GM12865 (cell line): ENCODE results near the gene CPEB4.

Experiments used
- DNase-seq: peaks from one replicate; pipeline ENCODE4 v3.0.0; 2010; ENCODE audit warnings: low read depth
- H3K4me3 ChIP-seq: 2 replicates; pipeline ENCODE4 v1.5.1; 2011; ENCODE audit warnings: mild to moderate bottlenecking, low read depth, low read length, control low read depth
- TF ChIP-seq, protein P1 (sequence below): IDR thresholded peaks from 2 replicates; pipeline ENCODE4 v1.5.1; 2011; ENCODE audit warnings: low read length, control low read depth, low read depth, inconsistent platforms; ENCODE audit not compliant: insufficient read depth; ENCODE audit errors: missing control alignments

CPEB4 gene

DNA sequence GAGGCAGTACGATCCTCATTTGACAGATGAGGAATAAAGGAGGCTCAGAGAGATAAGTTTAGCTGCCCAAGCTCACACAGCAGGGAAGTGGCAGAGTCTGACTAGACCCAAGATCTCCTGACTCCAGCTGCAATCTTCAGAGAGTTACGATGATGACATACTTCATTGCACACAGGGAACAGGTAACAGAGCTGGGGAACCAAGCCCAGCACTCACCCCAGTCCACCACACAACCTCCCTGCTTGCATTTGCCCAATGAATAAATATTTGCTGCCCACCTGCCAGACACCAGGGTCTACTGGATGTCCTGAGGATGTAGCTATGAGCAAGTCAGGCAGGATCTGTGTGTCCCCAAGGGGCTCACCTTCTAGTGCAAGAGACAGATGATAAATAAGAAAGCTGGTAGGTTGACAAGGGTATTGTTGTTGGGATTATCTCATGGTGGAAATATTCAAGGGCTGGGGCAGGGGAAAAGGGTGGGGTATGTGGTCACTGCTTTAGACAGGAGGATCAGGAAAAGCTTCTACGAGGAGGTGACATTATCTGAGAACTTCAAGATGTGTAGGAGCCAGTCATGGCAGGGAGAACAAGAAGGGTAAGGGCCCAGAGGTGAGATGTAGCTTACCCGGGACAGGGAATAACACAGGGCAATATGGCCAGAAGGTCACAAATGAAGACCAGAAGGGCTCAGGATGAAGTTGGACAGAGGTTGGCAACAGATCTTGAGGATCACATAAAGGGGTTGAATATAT, 28.6 kb upstream of the CPEB4 start:
- TF ChIP-seq, protein P1, sequence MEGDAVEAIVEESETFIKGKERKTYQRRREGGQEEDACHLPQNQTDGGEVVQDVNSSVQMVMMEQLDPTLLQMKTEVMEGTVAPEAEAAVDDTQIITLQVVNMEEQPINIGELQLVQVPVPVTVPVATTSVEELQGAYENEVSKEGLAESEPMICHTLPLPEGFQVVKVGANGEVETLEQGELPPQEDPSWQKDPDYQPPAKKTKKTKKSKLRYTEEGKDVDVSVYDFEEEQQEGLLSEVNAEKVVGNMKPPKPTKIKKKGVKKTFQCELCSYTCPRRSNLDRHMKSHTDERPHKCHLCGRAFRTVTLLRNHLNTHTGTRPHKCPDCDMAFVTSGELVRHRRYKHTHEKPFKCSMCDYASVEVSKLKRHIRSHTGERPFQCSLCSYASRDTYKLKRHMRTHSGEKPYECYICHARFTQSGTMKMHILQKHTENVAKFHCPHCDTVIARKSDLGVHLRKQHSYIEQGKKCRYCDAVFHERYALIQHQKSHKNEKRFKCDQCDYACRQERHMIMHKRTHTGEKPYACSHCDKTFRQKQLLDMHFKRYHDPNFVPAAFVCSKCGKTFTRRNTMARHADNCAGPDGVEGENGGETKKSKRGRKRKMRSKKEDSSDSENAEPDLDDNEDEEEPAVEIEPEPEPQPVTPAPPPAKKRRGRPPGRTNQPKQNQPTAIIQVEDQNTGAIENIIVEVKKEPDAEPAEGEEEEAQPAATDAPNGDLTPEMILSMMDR = no peak
- DNase-seq = no peak
- H3K4me3 ChIP-seq = no peak overlapping the region

DNA sequence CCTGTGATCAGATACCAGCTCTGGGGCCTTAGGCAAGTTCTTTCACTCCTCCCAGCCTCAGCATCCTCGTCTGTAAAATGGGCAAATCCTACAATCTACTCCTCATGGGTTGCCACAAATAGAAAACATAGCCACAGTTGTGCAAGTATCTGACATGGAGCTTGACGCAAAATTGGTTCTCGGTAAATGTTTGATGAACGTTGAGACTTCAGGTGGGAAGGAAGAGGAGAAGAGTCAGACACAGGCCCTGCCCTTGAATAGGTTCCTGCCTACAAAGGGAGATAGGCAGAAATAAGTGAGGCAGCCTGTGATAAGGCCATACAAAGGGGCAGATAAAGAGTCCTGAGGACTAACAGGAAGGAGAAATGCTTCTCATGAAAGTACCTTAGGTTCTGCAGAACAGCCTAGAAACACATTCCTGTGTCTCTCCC, 26.1 kb upstream of the CPEB4 start:
- DNase-seq = no peak
- no peak overlapping the region for H3K4me3 ChIP-seq
- TF ChIP-seq, protein P1 = no peak

DNA sequence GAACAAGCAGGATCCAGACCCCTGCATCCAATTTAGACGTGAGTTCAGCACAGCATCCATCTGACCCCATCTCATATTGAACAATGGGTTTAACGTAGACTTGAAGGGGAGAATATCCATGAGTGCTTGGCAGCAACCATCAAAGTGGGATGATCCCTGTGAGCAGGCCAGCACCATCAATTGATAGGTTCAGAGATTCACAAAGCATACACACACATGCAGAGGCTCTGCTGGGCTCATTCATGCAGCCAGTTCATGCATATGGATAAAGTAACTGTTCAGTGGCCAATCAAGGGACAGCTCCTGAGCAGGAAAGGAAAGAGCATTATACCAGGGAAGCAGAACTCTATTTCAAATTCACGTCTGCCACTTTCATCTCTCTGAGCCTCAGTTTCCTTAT, 24.8 kb upstream of the CPEB4 start:
- no peak for DNase-seq

DNA sequence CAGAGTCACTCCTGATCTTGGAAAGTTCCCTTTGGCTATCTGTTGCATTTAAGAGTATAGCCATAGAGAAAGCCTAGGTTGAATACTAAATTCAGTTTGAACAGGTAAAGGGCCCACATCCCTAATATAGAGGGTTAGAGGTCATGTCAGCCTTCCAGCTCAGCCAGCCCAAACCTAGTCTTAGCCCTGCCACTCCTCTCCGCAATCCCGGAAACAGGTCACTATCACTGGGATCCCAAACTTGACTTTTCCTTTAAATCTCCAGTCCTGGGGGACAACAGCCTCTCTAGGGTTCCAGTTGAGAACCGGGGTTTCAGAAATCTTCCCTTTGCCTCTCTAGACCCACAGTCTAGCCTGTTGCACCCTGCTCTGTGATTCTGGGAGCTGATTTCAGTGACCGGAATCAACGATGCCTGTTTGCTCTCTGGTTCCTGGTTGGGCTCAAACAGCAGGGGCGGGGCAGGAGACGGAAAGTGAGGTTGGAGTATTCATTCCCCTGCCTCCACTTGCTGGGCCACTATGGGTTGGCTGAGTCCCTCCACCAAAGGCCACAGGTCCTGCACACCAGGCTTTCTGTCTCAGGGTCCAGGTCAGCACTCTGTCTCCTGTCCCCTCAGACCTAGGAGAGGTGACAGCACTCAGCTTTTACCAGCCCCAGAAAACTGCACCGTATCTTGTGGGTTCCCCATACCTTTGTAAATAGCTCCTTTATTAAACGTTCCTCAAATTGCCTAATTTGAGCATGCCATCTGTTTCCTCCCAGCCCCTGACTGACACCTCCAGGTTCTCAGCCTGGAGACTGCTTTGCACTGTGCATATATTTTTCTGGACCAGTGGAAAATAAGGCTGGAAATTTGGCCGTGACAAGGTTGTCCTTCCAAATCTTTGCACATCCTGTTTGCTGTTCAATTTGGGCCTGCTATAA, 23.8 kb upstream of the CPEB4 start:
- TF ChIP-seq, protein P1 = no peak
- no peak for DNase-seq
- no peak overlapping the region for H3K4me3 ChIP-seq

More for the DNA sequence above, 24.8 kb upstream of the CPEB4 start:
- TF ChIP-seq, protein P1 = no peak
- H3K4me3 ChIP-seq = no peak overlapping the region

DNA sequence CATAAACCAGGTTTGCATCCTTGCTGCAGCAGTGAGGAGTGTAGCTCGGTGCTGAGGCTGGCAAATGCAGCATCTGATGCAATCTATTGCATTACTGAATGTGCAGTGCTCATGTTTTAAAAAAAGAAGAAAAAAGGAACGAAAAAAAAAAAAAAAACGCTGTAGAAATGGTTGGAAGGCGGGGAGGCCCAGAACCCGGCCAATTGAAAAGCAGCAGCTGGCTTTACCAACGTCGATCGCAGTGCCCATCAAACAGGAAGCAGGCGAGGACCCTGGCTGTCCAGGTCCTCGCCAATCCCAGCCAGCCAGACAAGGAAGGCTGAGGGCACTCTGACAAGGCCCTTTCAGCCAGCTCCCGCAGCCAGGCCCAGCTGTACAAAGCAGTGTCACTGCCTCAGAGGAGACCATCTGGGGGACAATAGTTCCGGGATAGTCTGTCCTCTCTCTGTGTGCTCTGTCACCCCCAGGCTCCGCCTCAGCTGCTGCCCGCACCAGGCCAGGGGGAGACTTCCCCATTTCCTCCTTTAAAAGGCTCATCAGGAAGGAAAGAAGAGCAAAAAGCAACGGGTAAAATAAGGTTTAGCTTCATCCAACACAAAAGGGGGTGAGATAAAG, 21.8 kb upstream of the CPEB4 start:
- H3K4me3 ChIP-seq = no peak overlapping the region
- TF ChIP-seq, protein P1 = no peak
- no peak for DNase-seq

DNA sequence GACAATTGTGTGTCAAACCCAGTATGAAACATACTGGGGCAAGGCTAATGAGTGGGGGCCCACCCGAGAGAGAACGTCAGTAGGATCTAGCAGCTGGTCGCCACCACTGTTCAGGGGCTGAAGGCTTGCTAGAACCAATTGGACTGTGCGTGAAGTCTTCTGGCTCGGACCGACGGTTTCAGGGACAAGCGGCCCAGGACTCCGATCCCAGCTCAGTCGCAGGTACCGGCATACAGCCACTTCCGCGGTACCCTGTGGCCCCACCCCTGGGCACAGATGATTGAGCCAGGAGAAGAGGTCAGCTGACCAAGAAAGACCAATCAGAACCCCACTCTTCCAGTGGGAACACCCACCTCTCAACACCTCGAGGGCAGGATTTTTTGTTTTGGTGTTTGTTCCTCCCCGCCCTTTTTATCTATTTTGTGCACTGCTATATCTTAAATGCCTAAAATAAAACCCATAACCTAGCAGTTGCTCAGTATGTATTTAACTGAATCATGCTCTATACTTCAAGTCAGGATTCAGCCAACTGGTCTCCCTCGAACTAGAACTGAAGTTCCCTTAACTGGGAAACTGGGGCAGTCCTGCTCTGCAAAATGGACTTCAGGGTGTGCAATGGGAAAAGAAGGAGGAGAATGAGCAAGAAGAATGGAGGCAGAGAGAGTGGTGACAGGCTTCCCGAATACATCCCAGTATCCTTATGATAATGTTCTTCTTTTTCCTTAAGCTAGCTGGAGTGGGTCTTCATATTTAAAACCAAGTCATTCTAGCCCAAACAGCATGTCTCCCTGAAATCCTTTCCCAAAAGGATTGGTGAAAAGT, 21.1 kb upstream of the CPEB4 start:
- TF ChIP-seq, protein P1 = no peak
- DNase-seq = no peak
- H3K4me3 ChIP-seq = no peak overlapping the region
